IPS-18a (cell line): ENCODE results near the gene TMEM233.
"Not testable (repeated sequence)": the region's sequence is repeated elsewhere in the genome, so short reads cannot be mapped to it uniquely, and the experiment has no call there.

Source experiments
- H3K27ac ChIP-seq: one replicate; pipeline ENCODE4 v1.5.1; 2013; ENCODE audit warnings: low read length
- H3K27me3 ChIP-seq: one replicate; pipeline ENCODE4 v1.6.1; 2013; ENCODE audit warnings: mild to moderate bottlenecking, low read length; ENCODE audit not compliant: control insufficient read depth, insufficient read depth
- H3K36me3 ChIP-seq: one replicate; pipeline ENCODE4 v1.6.1; 2013; ENCODE audit warnings: low read depth, low read length; ENCODE audit not compliant: control insufficient read depth
- H3K4me1 ChIP-seq: one replicate; pipeline ENCODE4 v1.6.1; 2013; ENCODE audit warnings: low read depth, low read length; ENCODE audit not compliant: control insufficient read depth
- H3K4me3 ChIP-seq: one replicate; pipeline ENCODE4 v1.5.1; 2013; ENCODE audit warnings: low read length
- H3K9ac ChIP-seq: one replicate; pipeline ENCODE4 v1.6.1; 2013; ENCODE audit warnings: mild to moderate bottlenecking, low read length, moderate library complexity
- H3K9me3 ChIP-seq: one replicate; pipeline ENCODE4 v1.6.1; 2013; ENCODE audit warnings: low read depth, low read length; ENCODE audit not compliant: control insufficient read depth

Gene TMEM233

GRCh38 chr12:119613319-119613936, 19.9 kb downstream of the TMEM233 start:
- Histone ChIP-seq H3K9me3 (peaks cover 3% of the 10 kb centered on the region), H3K4me1 (no peaks in the 10 kb centered on the region), H3K27ac (no peak overlapping the region)

GRCh38 chr12:119614705-119615104, 21.1 kb downstream of the TMEM233 start:
- no peak overlapping the region for H3K4me3 ChIP-seq
- H3K27me3 ChIP-seq = no peaks in the 10 kb centered on the region
- H3K4me1 ChIP-seq = no peaks in the 10 kb centered on the region
- no peak overlapping the region for H3K27ac ChIP-seq
- no peak overlapping the region for H3K9ac ChIP-seq
- H3K36me3 ChIP-seq = no peaks in the 10 kb centered on the region
- no peaks in the 10 kb centered on the region for H3K9me3 ChIP-seq

More at GRCh38 chr12:119613319-119613936, 19.9 kb downstream of the TMEM233 start:
- H3K27me3 ChIP-seq = no peaks in the 10 kb centered on the region
- H3K9ac ChIP-seq = no peak overlapping the region
- H3K36me3 ChIP-seq = no peaks in the 10 kb centered on the region
- no peak overlapping the region for H3K4me3 ChIP-seq

- H3K27ac ChIP-seq = no peak overlapping the region
- no peaks in the 10 kb centered on the region for H3K4me1 ChIP-seq
- no peaks in the 10 kb centered on the region for H3K36me3 ChIP-seq
- H3K9me3 ChIP-seq = no peaks in the 10 kb centered on the region
- H3K9ac ChIP-seq = no peak overlapping the region
- H3K4me3 ChIP-seq = no peak overlapping the region
- H3K27me3 ChIP-seq = no peaks in the 10 kb centered on the region
These were observed 22.2 kb downstream of the TMEM233 start for GRCh38 chr12:119615518-119616475.

- not testable (repeated sequence) for H3K27me3 ChIP-seq, H3K9me3 ChIP-seq, H3K36me3 ChIP-seq, H3K27ac ChIP-seq, H3K4me3 ChIP-seq, H3K9ac ChIP-seq, H3K4me1 ChIP-seq
These were observed 24.8 kb downstream of the TMEM233 start for GRCh38 chr12:119618328-119618896.

GRCh38 chr12:119620490-119620889, 26.9 kb downstream of the TMEM233 start:
- no peak overlapping the region for H3K27ac ChIP-seq
- H3K36me3 ChIP-seq = no peaks in the 10 kb centered on the region
- no peaks in the 10 kb centered on the region for H3K9me3 ChIP-seq
- no peak overlapping the region for H3K4me3 ChIP-seq
- no peak overlapping the region for H3K9ac ChIP-seq
- no peaks in the 10 kb centered on the region for H3K27me3 ChIP-seq
- H3K4me1 ChIP-seq = no peaks in the 10 kb centered on the region

GRCh38 chr12:119621878-119622277, 28.3 kb downstream of the TMEM233 start:
- Histone ChIP-seq H3K27ac (no peak overlapping the region), H3K9me3 (no peaks in the 10 kb centered on the region), H3K4me3 (no peak overlapping the region), H3K36me3 (no peaks in the 10 kb centered on the region), H3K9ac (no peak overlapping the region), H3K4me1 (no peaks in the 10 kb centered on the region), H3K27me3 (no peaks in the 10 kb centered on the region)

- Histone ChIP-seq H3K27me3 (no peaks in the 10 kb centered on the region), H3K9ac (no peak overlapping the region), H3K27ac (no peak overlapping the region), H3K4me1 (no peaks in the 10 kb centered on the region), H3K9me3 (no peaks in the 10 kb centered on the region), H3K4me3 (no peak overlapping the region), H3K36me3 (no peaks in the 10 kb centered on the region)
These were observed 31.4 kb downstream of the TMEM233 start for GRCh38 chr12:119624966-119625365.

GRCh38 chr12:119627019-119627643, 33.6 kb downstream of the TMEM233 start:
- no peaks in the 10 kb centered on the region for H3K4me1 ChIP-seq
- no peak overlapping the region for H3K27ac ChIP-seq
- H3K9me3 ChIP-seq = no peaks in the 10 kb centered on the region
- H3K27me3 ChIP-seq = no peaks in the 10 kb centered on the region
- no peak overlapping the region for H3K4me3 ChIP-seq
- H3K36me3 ChIP-seq = no peaks in the 10 kb centered on the region
- H3K9ac ChIP-seq = no peak overlapping the region

GRCh38 chr12:119627686-119628085, 34.1 kb downstream of the TMEM233 start:
- no peaks in the 10 kb centered on the region for H3K27me3 ChIP-seq
- H3K4me3 ChIP-seq = no peak overlapping the region
- H3K4me1 ChIP-seq = no peaks in the 10 kb centered on the region
- no peaks in the 10 kb centered on the region for H3K36me3 ChIP-seq
- no peak overlapping the region for H3K9ac ChIP-seq
- H3K27ac ChIP-seq = no peak overlapping the region
- no peaks in the 10 kb centered on the region for H3K9me3 ChIP-seq

GRCh38 chr12:119630223-119630780, 36.7 kb downstream of the TMEM233 start:
- H3K9ac ChIP-seq = no peak overlapping the region
- H3K27me3 ChIP-seq = no peaks in the 10 kb centered on the region
- H3K4me1 ChIP-seq = no peaks in the 10 kb centered on the region
- H3K27ac ChIP-seq = no peak overlapping the region
- no peaks in the 10 kb centered on the region for H3K36me3 ChIP-seq
- H3K9me3 ChIP-seq = no peaks in the 10 kb centered on the region
- no peak overlapping the region for H3K4me3 ChIP-seq

GRCh38 chr12:119630962-119631550, 37.5 kb downstream of the TMEM233 start:
- Histone ChIP-seq H3K4me1 (no peaks in the 10 kb centered on the region), H3K27ac (no peak overlapping the region), H3K27me3 (no peaks in the 10 kb centered on the region), H3K4me3 (no peak overlapping the region), H3K9ac (no peak overlapping the region), H3K9me3 (no peaks in the 10 kb centered on the region), H3K36me3 (no peaks in the 10 kb centered on the region)
